ENCODE data around the gene SLAMF7. TPM values are rescaled to one million over a fixed set of nuclear protein-coding genes. Genes with fewer than 3 reads are reported as not detected.

Gene SLAMF7
- total RNA-seq, 4 donors from 2014 or later: 0.49 to 20.6 (median 2.6) TPM

DNA sequence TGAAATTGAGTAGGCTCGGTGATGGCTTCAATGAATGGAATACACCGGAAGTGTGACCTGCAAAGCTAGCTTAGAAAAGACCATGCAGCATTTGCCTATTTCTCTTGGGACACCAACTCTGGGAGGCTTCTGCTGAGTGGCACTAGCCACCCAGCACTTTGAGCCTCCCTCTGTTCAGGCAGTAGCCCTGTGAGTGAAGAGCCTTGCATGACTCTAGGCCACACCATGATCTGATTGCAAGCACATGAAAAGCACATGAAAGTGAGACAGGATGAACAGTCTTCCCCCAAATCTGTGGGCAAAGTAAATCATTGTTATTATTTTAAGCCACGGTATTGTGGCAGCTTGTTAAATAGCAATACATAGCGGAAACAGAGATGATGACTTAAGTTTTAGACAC is 30.2 kb upstream of the SLAMF7 start:
- TF ChIP-seq, protein P1, sequence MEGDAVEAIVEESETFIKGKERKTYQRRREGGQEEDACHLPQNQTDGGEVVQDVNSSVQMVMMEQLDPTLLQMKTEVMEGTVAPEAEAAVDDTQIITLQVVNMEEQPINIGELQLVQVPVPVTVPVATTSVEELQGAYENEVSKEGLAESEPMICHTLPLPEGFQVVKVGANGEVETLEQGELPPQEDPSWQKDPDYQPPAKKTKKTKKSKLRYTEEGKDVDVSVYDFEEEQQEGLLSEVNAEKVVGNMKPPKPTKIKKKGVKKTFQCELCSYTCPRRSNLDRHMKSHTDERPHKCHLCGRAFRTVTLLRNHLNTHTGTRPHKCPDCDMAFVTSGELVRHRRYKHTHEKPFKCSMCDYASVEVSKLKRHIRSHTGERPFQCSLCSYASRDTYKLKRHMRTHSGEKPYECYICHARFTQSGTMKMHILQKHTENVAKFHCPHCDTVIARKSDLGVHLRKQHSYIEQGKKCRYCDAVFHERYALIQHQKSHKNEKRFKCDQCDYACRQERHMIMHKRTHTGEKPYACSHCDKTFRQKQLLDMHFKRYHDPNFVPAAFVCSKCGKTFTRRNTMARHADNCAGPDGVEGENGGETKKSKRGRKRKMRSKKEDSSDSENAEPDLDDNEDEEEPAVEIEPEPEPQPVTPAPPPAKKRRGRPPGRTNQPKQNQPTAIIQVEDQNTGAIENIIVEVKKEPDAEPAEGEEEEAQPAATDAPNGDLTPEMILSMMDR (IDR thresholded peaks at IDR 0.05; ENCODE audit: low read depth): no peak

DNA sequence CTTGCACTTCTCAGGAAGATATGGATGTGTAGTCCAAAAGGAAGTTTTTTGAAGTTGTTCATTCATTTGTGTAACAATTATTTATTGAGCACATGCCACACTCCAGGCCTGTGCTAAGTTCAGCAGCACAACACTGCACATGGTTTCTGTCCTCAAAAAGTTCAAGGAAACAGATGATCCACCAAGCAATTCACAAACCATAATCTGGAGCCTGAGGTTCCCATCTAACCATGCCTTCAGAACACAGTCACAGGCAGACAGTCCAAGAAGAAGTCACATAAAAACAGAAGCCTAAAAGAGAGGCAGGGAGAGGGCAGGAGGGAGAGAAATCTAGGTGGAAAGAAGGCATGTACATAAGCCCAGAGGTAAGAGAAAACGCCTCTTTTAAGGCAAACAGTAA is 29.3 kb upstream of the SLAMF7 start:
- TF ChIP-seq, protein P1 (IDR thresholded peaks at IDR 0.05; ENCODE audit: low read depth): no peak

DNA sequence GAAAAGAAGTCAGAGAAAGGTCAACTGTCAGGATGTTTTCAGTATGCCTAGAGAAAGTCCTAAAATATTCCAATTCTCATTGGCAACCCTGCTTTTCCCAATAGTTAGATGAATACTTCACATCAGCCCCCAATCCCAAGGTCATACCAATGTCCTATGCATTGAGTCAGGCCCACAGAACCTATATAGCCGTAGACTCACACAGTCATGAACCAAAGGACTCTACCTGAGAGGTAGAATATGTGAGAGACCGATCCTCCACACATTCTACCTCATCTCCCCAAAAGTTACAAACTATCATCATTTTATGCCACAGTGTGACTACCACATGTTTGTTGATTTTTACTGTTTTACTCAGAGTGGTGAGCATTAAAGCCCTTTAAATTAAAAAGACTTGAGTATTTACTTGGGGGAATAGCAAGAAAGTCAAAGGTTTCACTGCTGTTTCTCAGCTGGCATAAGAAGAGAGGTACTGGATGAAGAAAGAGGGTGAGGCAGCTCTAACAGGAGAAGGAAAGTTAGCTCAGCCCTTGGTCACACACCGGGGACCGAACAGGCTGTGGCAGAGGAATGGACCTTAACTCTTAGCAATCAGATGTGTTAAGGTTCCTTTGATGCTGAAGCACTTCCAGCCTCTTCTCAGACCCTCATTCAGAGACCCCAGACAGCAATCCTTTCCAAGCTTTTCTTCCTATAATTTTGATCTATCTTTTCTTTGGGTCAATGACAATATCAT is 28.4 kb upstream of the SLAMF7 start:
- TF ChIP-seq, protein P1 (IDR thresholded peaks at IDR 0.05; ENCODE audit: low read depth): no peak

DNA sequence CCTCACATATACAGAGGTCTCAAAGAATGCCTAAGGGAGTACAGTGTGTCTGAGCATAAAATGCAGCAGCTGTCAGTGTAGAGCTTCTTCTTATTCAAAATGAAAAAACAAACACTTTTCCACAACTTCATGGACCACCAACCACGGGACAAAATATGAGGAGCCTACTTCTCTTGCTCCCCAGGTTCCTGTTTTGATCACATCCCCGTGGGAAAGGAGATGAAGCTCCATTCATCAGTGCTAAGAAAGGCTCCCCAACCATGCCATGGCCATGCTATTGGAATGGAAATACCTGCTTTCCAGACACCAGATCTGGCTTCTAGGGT is 27.8 kb upstream of the SLAMF7 start:
- TF ChIP-seq, protein P1 (IDR thresholded peaks at IDR 0.05; ENCODE audit: low read depth): no peak

DNA sequence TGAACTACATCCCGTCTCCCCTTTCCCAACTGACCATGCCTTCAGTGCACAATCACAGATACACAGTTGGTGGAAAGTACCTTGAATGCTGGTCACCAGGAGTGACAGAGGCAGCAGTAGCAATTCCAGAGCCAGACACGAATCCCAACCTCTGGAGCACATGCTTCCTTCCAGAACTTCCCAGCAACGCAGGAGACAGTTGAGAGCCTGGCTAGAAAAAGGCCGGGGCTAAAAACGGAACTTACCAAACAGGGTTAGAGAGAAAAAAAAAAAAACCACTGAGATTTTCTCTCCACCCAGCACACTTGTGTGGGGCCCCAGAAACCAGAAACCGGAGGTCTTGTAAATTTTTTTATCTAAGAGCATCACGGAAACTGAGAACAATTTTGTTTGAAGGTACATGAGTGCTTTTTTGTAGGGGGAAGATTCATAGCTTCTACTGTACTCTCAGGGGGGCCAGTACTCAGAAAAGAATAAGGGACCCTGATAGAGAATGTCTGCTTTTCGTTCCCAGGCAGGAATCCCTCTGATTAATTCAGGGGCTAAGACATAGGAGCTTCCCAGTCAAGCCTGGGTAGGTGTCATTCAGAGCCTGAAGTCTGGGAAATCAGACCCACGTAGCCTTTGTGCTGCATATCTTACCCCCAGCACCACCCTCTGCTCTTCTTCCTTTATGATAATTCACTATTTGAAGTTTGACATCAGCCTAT is 27.3 kb upstream of the SLAMF7 start, which contains the start of gene CD48:
Gene CD48 (minus strand): TSS at position 221 of the 710 bp plus-strand sequence. CDS start 59 bp downstream, at position 162.
- TF ChIP-seq, protein P1 (IDR thresholded peaks at IDR 0.05; ENCODE audit: low read depth): no peak

DNA sequence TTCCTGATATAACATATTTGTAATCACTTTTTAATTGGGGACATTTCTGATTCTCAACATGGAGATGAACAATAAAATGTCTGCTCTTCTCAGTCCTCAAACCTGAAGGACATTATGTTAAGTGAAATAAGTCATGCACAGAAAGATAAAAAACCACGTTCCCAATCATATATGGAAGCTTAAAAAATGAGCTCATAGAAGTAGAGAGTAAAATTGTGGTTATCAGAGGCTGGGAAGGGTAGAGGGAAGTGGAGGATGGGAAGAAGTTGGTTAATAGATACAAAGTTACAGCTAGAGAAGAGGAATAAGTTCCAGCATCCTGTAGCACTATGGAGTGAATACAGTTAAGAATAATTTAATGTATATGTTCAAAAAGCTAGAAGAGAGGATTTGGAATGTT is 25.9 kb upstream of the SLAMF7 start:
- TF ChIP-seq, protein P1 (IDR thresholded peaks at IDR 0.05; ENCODE audit: low read depth): no peak

DNA sequence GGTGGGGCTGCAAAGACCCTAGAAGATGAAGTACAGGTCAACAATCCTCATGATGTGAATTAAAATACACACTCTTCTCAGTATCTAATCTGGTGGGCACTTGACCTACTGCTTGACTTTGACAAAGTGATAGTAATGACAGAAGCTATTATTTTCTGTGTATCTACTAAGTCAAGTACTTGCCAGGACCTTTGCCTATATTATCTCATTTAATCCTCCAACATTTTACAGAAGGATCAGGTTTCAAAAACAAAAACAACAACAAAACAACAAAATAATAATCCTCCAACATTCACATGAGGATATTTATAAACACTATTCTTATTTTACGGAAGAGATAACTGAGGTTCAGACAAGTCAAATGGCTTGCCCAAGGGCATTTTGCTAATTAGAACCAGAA is 23.0 kb upstream of the SLAMF7 start:
- TF ChIP-seq, protein P1 (IDR thresholded peaks at IDR 0.05; ENCODE audit: low read depth): no peak

Measured in subcutaneous adipose tissue (tissue), 4 donors.